Left ventricle myocardium inferior (tissue), 1 donor: ENCODE data around the gene RPRD1A. TPM values are rescaled to one million over a fixed set of nuclear protein-coding genes. Genes with fewer than 3 reads are reported as not detected.
"Not testable (repeated sequence)": the region's sequence is repeated elsewhere in the genome, so short reads cannot be mapped to it uniquely, and the experiment has no call there.

Experiments used
- DNase-seq: peaks from one replicate; pipeline ENCODE4 v3.0.0-alpha.2; 2020
- H3K27ac ChIP-seq: fragments of 200-600 bp; replicated peaks from 2 replicates; pipeline ENCODE4 v1.8.0; 2021
- H3K27me3 ChIP-seq: fragments of 200-600 bp; 2 replicates; pipeline ENCODE4 v1.8.0; 2021; ENCODE audit warnings: low read depth
- H3K36me3 ChIP-seq: fragments of 200-600 bp; 2 replicates; pipeline ENCODE4 v1.8.0; 2021
- H3K4me1 ChIP-seq: fragments of 200-600 bp; 2 replicates; pipeline ENCODE4 v1.8.0; 2021
- H3K4me3 ChIP-seq: fragments of 200-600 bp; 2 replicates; pipeline ENCODE4 v1.8.0; 2021; ENCODE audit warnings: mild to moderate bottlenecking, moderate library complexity
- H3K9me3 ChIP-seq: fragments of 200-600 bp; replicated peaks from 2 replicates; pipeline ENCODE4 v1.8.0; 2021
- CTCF ChIP-seq: fragments of 200-600 bp; IDR thresholded peaks from 2 replicates; pipeline ENCODE4 v1.8.0; 2021; ENCODE audit warnings: antibody characterized with exemption, mild to moderate bottlenecking, borderline replicate concordance
- intact Hi-C: fragments of 100-400 bp; cut with micrococcal nuclease; formaldehyde crosslinking; loops from one replicate; pipeline ENCODE4 v1.11.0; 2022
- total RNA-seq: library from RNA; stranded (reverse); fragmentation: NEBNext Ultra II Directional; extraction: Animal tissue kit (Norgen Biotek cat#: 25700); gene quantifications from one replicate; pipeline ENCODE4 v1.2.1, GENCODE V29; 2021
- donor health status: DM: no; HTN: yes; CAD: no; lungs with severe emphysema.

Gene RPRD1A
- total RNA-seq, 1 donor from 2014 or later = 53.4 TPM

- DNase-seq = no peak
- intact Hi-C loops = no loop called here
- no peak for TF ChIP-seq CTCF
- Histone ChIP-seq H3K27me3 (no peaks in the 10 kb centered on the region), H3K27ac (no peak overlapping the region), H3K4me1 (no peaks in the 10 kb centered on the region), H3K36me3 (no peaks in the 10 kb centered on the region), H3K4me3 (no peak overlapping the region), H3K9me3 (peaks cover 10% of the 10 kb centered on the region)
Observed at GRCh38 chr18:36088256-36088655, 20.9 kb upstream of the RPRD1A start.

GRCh38 chr18:36086186-36086585, 18.8 kb upstream of the RPRD1A start:
- DNase-seq = no peak
- H3K9me3 ChIP-seq = peaks cover 15% of the 10 kb centered on the region
- no peaks in the 10 kb centered on the region for H3K36me3 ChIP-seq
- no peak for TF ChIP-seq CTCF
- H3K4me1 ChIP-seq = no peaks in the 10 kb centered on the region
- intact Hi-C loops = no loop called here
- no peaks in the 10 kb centered on the region for H3K27me3 ChIP-seq
- no peak overlapping the region for H3K4me3 ChIP-seq
- H3K27ac ChIP-seq = no peak overlapping the region

- Histone ChIP-seq H3K27me3 (no peaks in the 10 kb centered on the region), H3K27ac (no peak overlapping the region), H3K4me3 (no peak overlapping the region), H3K4me1 (no peaks in the 10 kb centered on the region), H3K9me3 (peaks cover 25% of the 10 kb centered on the region), H3K36me3 (no peaks in the 10 kb centered on the region)
- no peak for TF ChIP-seq CTCF
- intact Hi-C loops = no loop called here
- no peak for DNase-seq
Observed at GRCh38 chr18:36085195-36085594, 17.8 kb upstream of the RPRD1A start.

- DNase-seq = no peak
- H3K36me3 ChIP-seq = no peaks in the 10 kb centered on the region
- intact Hi-C loops = no loop called here
- no peak for TF ChIP-seq CTCF
- H3K9me3 ChIP-seq = peaks cover 25% of the 10 kb centered on the region
- H3K27ac ChIP-seq = no peak overlapping the region
- H3K27me3 ChIP-seq = no peaks in the 10 kb centered on the region
- no peaks in the 10 kb centered on the region for H3K4me1 ChIP-seq
- H3K4me3 ChIP-seq = no peak overlapping the region
Observed at GRCh38 chr18:36083729-36084128, 16.4 kb upstream of the RPRD1A start.

- peaks cover 25% of the 10 kb centered on the region for H3K9me3 ChIP-seq
Observed at GRCh38 chr18:36081118-36081517, 13.8 kb upstream of the RPRD1A start.

GRCh38 chr18:36078751-36079529, 11.6 kb upstream of the RPRD1A start:
- TF ChIP-seq CTCF = no peak
- Histone ChIP-seq H3K27me3 (peaks cover 14% of the 10 kb centered on the region), H3K9me3 (peaks cover 18% of the 10 kb centered on the region), H3K27ac (no peak overlapping the region), H3K4me1 (no peaks in the 10 kb centered on the region), H3K4me3 (no peak overlapping the region), H3K36me3 (no peaks in the 10 kb centered on the region)
- intact Hi-C loops = no loop called here
- DNase-seq = no peak

More at GRCh38 chr18:36081118-36081517, 13.8 kb upstream of the RPRD1A start:
- H3K4me1 ChIP-seq, DNase-seq, H3K4me3 ChIP-seq, H3K27ac ChIP-seq, H3K36me3 ChIP-seq, intact Hi-C loops, H3K27me3 ChIP-seq: not testable (repeated sequence)

GRCh38 chr18:36077764-36078163, 10.4 kb upstream of the RPRD1A start:
- H3K36me3 ChIP-seq, H3K4me3 ChIP-seq, H3K4me1 ChIP-seq, H3K27ac ChIP-seq, intact Hi-C loops, DNase-seq: not testable (repeated sequence)
- peaks cover 14% of the 10 kb centered on the region for H3K27me3 ChIP-seq
- H3K9me3 ChIP-seq = peaks cover 14% of the 10 kb centered on the region
